ENCODE data around the gene PCDHA8. TPM values are rescaled to one million over a fixed set of nuclear protein-coding genes. Genes with fewer than 3 reads are reported as not detected.

The PCDHA8 gene
- total RNA-seq, 1 donor from 2014 or later, result 0.90 TPM

DNA sequence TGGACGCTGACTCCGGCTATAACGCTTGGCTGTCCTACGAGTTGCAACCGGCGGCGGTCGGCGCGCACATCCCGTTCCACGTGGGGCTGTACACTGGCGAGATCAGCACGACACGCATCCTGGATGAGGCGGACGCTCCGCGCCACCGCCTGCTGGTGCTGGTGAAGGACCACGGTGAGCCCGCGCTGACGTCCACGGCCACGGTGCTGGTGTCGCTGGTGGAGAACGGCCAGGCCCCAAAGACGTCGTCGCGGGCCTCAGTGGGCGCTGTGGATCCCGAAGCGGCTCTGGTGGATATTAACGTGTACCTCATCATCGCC is 36.2 kb downstream of the PCDHA8 start:
- Mint-ChIP-seq H3K27ac (no peak overlapping the region), H3K27me3 (ENCODE audit: insufficient read depth, low read depth) (peaks cover 3% of the 10 kb centered on the region), H3K4me3 (no peak overlapping the region), H3K36me3 (peaks cover 53% of the 10 kb centered on the region), H3K9me3 (peaks cover 42% of the 10 kb centered on the region), H3K4me1 (peaks cover 4% of the 10 kb centered on the region)
- no peak overlapping the region for H3K9ac ChIP-seq
- H2AFZ ChIP-seq (replicated peaks), result no peak overlapping the region
- no peak for DNase-seq (ENCODE audit: low spot score)
- no peaks in the 10 kb centered on the region for H4K20me1 ChIP-seq (ENCODE audit: low read depth)
- H3F3A ChIP-seq (ENCODE audit: low read depth), result peaks cover 7% of the 10 kb centered on the region
- no peak overlapping the region for H3K4me2 ChIP-seq
- no peaks in the 10 kb centered on the region for H3K9me3 ChIP-seq (ENCODE audit: low read depth)
- TF ChIP-seq, protein P1, sequence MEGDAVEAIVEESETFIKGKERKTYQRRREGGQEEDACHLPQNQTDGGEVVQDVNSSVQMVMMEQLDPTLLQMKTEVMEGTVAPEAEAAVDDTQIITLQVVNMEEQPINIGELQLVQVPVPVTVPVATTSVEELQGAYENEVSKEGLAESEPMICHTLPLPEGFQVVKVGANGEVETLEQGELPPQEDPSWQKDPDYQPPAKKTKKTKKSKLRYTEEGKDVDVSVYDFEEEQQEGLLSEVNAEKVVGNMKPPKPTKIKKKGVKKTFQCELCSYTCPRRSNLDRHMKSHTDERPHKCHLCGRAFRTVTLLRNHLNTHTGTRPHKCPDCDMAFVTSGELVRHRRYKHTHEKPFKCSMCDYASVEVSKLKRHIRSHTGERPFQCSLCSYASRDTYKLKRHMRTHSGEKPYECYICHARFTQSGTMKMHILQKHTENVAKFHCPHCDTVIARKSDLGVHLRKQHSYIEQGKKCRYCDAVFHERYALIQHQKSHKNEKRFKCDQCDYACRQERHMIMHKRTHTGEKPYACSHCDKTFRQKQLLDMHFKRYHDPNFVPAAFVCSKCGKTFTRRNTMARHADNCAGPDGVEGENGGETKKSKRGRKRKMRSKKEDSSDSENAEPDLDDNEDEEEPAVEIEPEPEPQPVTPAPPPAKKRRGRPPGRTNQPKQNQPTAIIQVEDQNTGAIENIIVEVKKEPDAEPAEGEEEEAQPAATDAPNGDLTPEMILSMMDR (IDR thresholded peaks at IDR 0.05), result no peak
- no peak for TF ChIP-seq EZH2 (IDR thresholded peaks at IDR 0.05)
- TF ChIP-seq EZH2phosphoT487 (IDR thresholded peaks at IDR 0.05), result no peak
- H3K36me3 ChIP-seq, result no peaks in the 10 kb centered on the region
- no peak overlapping the region for H3K27ac ChIP-seq
- H3K27me3 ChIP-seq, result no peaks in the 10 kb centered on the region
- peaks cover 7% of the 10 kb centered on the region for H3K79me2 ChIP-seq (ENCODE audit: low read depth)
- H3K4me3 ChIP-seq, result no peak overlapping the region
- no peaks in the 10 kb centered on the region for H3K4me1 ChIP-seq

DNA sequence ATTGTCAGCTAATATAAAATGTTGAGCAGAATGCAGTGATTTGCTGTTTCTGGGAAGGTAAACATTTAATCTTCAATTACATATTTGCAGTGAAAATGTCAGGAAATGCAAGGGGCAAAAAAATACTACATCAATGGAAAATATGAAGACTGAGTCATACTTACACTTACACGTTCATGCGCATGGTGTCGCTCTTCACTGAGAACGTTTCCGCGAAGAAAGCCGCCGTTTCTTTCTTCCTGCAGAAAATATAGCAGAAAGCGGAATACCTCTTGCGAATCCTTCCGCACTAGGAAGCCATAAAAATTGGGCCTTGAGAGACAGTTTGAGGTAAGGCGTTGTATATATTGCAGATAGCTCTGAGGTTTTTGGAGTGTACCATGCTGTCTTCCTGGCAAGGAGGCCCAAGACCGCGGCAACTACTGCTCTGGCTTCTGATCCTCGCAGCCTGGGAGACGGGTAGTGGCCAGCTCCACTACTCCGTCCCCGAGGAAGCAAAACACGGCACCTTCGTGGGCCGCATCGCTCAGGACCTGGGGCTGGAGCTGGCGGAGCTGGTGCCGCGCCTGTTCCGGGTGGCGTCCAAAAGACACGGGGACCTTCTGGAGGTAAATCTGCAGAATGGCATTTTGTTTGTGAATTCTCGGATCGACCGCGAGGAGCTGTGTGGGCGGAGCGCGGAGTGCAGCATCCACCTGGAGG is 41.1 kb downstream of the PCDHA8 start, which contains the start of gene PCDHA13:
TSS of gene PCDHA13 (plus strand) at position 236 of the 702 bp plus-strand sequence. CDS start at position 381, 145 bp downstream.
- Mint-ChIP-seq H3K4me3 (no peak within 1 kb of the TSS), H3K36me3 (peaks cover 38% of the 10 kb centered on the region), H3K4me1 (no peaks in the 10 kb centered on the region), H3K27me3 (ENCODE audit: insufficient read depth, low read depth) (no peaks in the 10 kb centered on the region), H3K9me3 (peaks cover 38% of the 10 kb centered on the region), H3K27ac (no peak within 1 kb of the TSS)
- no peak within 1 kb of the TSS for H3K9ac ChIP-seq
- H3K27ac ChIP-seq, result no peak within 1 kb of the TSS
- no peaks in the 10 kb centered on the region for H3K4me1 ChIP-seq
- H3K9me3 ChIP-seq (ENCODE audit: low read depth), result no peaks in the 10 kb centered on the region
- peak; percentile 57 for DNase-seq (ENCODE audit: low spot score)
- no peaks in the 10 kb centered on the region for H3K27me3 ChIP-seq
- TF ChIP-seq EZH2 (IDR thresholded peaks at IDR 0.05), result no peak
- no peak for TF ChIP-seq EZH2phosphoT487 (IDR thresholded peaks at IDR 0.05)
- TF ChIP-seq, protein P1 (IDR thresholded peaks at IDR 0.05), result peak; percentile 54
- H3K79me2 ChIP-seq (ENCODE audit: low read depth), result no peaks in the 10 kb centered on the region
- no peaks in the 10 kb centered on the region for H4K20me1 ChIP-seq (ENCODE audit: low read depth)
- no peaks in the 10 kb centered on the region for H3K36me3 ChIP-seq
- no peak within 1 kb of the TSS for H2AFZ ChIP-seq (replicated peaks)
- peak within 1 kb of the TSS; percentile 75 for H3K4me2 ChIP-seq
- peak within 1 kb of the TSS; percentile 44 for H3K4me3 ChIP-seq
- H3F3A ChIP-seq (ENCODE audit: low read depth), result no peaks in the 10 kb centered on the region

DNA sequence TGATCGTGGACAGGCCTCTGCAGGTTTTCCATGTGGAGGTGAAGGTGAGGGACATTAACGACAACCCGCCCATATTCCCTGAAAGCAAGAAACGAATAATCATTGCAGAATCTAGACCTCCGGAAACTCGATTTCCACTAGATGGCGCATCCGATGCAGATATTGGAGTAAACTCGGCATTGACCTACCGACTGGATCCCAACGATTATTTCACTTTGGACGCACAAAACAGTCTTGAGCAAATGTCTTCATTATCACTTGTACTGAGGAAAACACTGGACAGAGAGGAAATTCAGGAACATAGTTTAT is 41.6 kb downstream of the PCDHA8 start:
- TF ChIP-seq EZH2 (IDR thresholded peaks at IDR 0.05), result no peak
- TF ChIP-seq, protein P1 (IDR thresholded peaks at IDR 0.05), result peak; percentile 54
- DNase-seq (ENCODE audit: low spot score), result peak; percentile 52
- peaks cover 42% of the 10 kb centered on the region for H3K36me3 Mint-ChIP-seq
- peak overlapping the region; percentile 44 for H3K4me3 ChIP-seq
- H3K27ac Mint-ChIP-seq, result no peak overlapping the region
- H3K27me3 ChIP-seq, result no peaks in the 10 kb centered on the region
- H3K4me1 Mint-ChIP-seq, result no peaks in the 10 kb centered on the region
- peak overlapping the region; percentile 75 for H3K4me2 ChIP-seq
- H3K27ac ChIP-seq, result no peak overlapping the region
- no peak overlapping the region for H3K4me3 Mint-ChIP-seq
- no peaks in the 10 kb centered on the region for H3K27me3 Mint-ChIP-seq (ENCODE audit: insufficient read depth, low read depth)
- H3K9ac ChIP-seq, result no peak overlapping the region
- no peaks in the 10 kb centered on the region for H3F3A ChIP-seq (ENCODE audit: low read depth)
- no peaks in the 10 kb centered on the region for H3K36me3 ChIP-seq
- H3K9me3 Mint-ChIP-seq, result peaks cover 42% of the 10 kb centered on the region
- no peaks in the 10 kb centered on the region for H3K4me1 ChIP-seq
- H2AFZ ChIP-seq (replicated peaks), result no peak overlapping the region
- no peaks in the 10 kb centered on the region for H4K20me1 ChIP-seq (ENCODE audit: low read depth)
- H3K79me2 ChIP-seq (ENCODE audit: low read depth), result no peaks in the 10 kb centered on the region
- H3K9me3 ChIP-seq (ENCODE audit: low read depth), result no peaks in the 10 kb centered on the region
